Measurements from ENCODE around the gene PDAP1.

GRCh38 chr7:99379043-99379577 is 29.3 kb downstream of the PDAP1 start:
- no peak for TF ChIP-seq CTCF (IDR thresholded peaks at IDR 0.05)
- no peak for TF ChIP-seq POLR2A (IDR thresholded peaks at IDR 0.05)

All from lower leg skin (tissue), 3 donors.